ENCODE data around the gene SNAI3. TPM values are rescaled to one million over a fixed set of nuclear protein-coding genes. Genes with fewer than 3 reads are reported as not detected.

SNAI3 gene
- polyA plus RNA-seq, 1 experiment: 0.04 TPM

- H3K4me3 ChIP-seq (ENCODE audit: low read depth, low read length): no peak overlapping the region
- TF ChIP-seq CTCF (IDR thresholded peaks at IDR 0.05; ENCODE audit: low read depth, low read length): no peak
- DNase-seq (ENCODE audit: low read depth, low spot score): no peak
- ChIA-PET POLR2A (no interaction called here), CTCF (interaction anchor here (1.0 kb wide), 1 partner anchor 12 kb away, joined by 4 read pairs; no protein-coding TSS in a partner anchor)
- H3K27me3 ChIP-seq (ENCODE audit: control insufficient read depth, insufficient read depth, low read length): no peaks in the 10 kb centered on the region
- no peaks in the 10 kb centered on the region; the same call in 1 of the 2 replicates for H3K9me3 ChIP-seq (ENCODE audit: control insufficient read depth, insufficient read depth, low read length)
- no peak overlapping the region for H3K27ac ChIP-seq (ENCODE audit: low read depth, low read length)
Observed at GRCh38 chr16:88632587-88632930, 53.7 kb downstream of the SNAI3 start.

- POLR2A ChIA-PET: no interaction called here
- CTCF ChIA-PET: interaction anchor here (1.0 kb wide), 1 partner anchor 12 kb away, joined by 4 read pairs; no protein-coding TSS in a partner anchor
- no peak for DNase-seq (ENCODE audit: low read depth, low spot score)
Observed at GRCh38 chr16:88631920-88632586, 54.3 kb downstream of the SNAI3 start.

GRCh38 chr16:88631384-88631783 is 54.9 kb downstream of the SNAI3 start:
- no peaks in the 10 kb centered on the region for H3K27me3 ChIP-seq (ENCODE audit: control insufficient read depth, insufficient read depth, low read length)
- CTCF ChIA-PET: no interaction called here
- no peak overlapping the region for H3K27ac ChIP-seq (ENCODE audit: low read depth, low read length)
- DNase-seq (ENCODE audit: low read depth, low spot score): no peak
- H3K9me3 ChIP-seq (ENCODE audit: control insufficient read depth, insufficient read depth, low read length): no peaks in the 10 kb centered on the region; the same call in 1 of the 2 replicates
- POLR2A ChIA-PET: no interaction called here
- no peak overlapping the region for H3K4me3 ChIP-seq (ENCODE audit: low read depth, low read length)
- no peak for TF ChIP-seq CTCF (IDR thresholded peaks at IDR 0.05; ENCODE audit: low read depth, low read length)

More at GRCh38 chr16:88631920-88632586, 54.3 kb downstream of the SNAI3 start:
- no peak for TF ChIP-seq CTCF (IDR thresholded peaks at IDR 0.05; ENCODE audit: low read depth, low read length)
- H3K9me3 ChIP-seq (ENCODE audit: control insufficient read depth, insufficient read depth, low read length): no peaks in the 10 kb centered on the region; the same call in 1 of the 2 replicates
- no peaks in the 10 kb centered on the region for H3K27me3 ChIP-seq (ENCODE audit: control insufficient read depth, insufficient read depth, low read length)
- no peak overlapping the region for H3K27ac ChIP-seq (ENCODE audit: low read depth, low read length)
- no peak overlapping the region for H3K4me3 ChIP-seq (ENCODE audit: low read depth, low read length)

- Histone ChIP-seq H3K27ac (ENCODE audit: low read depth, low read length) (no peak overlapping the region), H3K9me3 (ENCODE audit: control insufficient read depth, insufficient read depth, low read length) (no peaks in the 10 kb centered on the region; the same call in 1 of the 2 replicates), H3K4me3 (ENCODE audit: low read depth, low read length) (no peak overlapping the region), H3K27me3 (ENCODE audit: control insufficient read depth, insufficient read depth, low read length) (no peaks in the 10 kb centered on the region)
- ChIA-PET POLR2A (no interaction called here), CTCF (no interaction called here)
- DNase-seq (ENCODE audit: low read depth, low spot score): no peak
- no peak for TF ChIP-seq CTCF (IDR thresholded peaks at IDR 0.05; ENCODE audit: low read depth, low read length)
Observed at GRCh38 chr16:88630941-88631340, 55.4 kb downstream of the SNAI3 start.

- Histone ChIP-seq H3K27ac (ENCODE audit: low read depth, low read length) (no peak overlapping the region), H3K4me3 (ENCODE audit: low read depth, low read length) (no peak overlapping the region), H3K27me3 (ENCODE audit: control insufficient read depth, insufficient read depth, low read length) (no peaks in the 10 kb centered on the region), H3K9me3 (ENCODE audit: control insufficient read depth, insufficient read depth, low read length) (no peaks in the 10 kb centered on the region; the same call in 1 of the 2 replicates)
- DNase-seq (ENCODE audit: low read depth, low spot score): no peak
- ChIA-PET POLR2A (interaction anchor here (1.5 kb wide), 1 partner anchor 10 kb away, joined by 3 read pairs; no protein-coding TSS in a partner anchor), CTCF (no interaction called here)
- TF ChIP-seq CTCF (IDR thresholded peaks at IDR 0.05; ENCODE audit: low read depth, low read length): no peak
Observed at GRCh38 chr16:88630433-88630832, 55.9 kb downstream of the SNAI3 start.
